ENCODE data around the gene ORM2.

Gene ORM2

GRCh38 chr9:114364134-114365041, 34.7 kb downstream of the ORM2 start:
- Histone ChIP-seq H2AFZ (no peak overlapping the region), H3K4me3 (ENCODE audit: low read depth, low read length) (no peak overlapping the region), H3K4me1 (peaks cover 3% of the 10 kb centered on the region), H3K27me3 (ENCODE audit: control insufficient read depth, insufficient read depth, low read length) (no peaks in the 10 kb centered on the region), H3K9me3 (ENCODE audit: control insufficient read depth, low read length) (no peaks in the 10 kb centered on the region), H3K27ac (no peak overlapping the region), H3K36me3 (ENCODE audit: control insufficient read depth, insufficient read depth, low read length) (no peaks in the 10 kb centered on the region), H3K4me2 (ENCODE audit: low read length) (no peak overlapping the region), H3K79me2 (no peaks in the 10 kb centered on the region), H3K9ac (no peak overlapping the region)
- TF ChIP-seq CTCF (IDR thresholded peaks at IDR 0.05) = no peak

DNA sequence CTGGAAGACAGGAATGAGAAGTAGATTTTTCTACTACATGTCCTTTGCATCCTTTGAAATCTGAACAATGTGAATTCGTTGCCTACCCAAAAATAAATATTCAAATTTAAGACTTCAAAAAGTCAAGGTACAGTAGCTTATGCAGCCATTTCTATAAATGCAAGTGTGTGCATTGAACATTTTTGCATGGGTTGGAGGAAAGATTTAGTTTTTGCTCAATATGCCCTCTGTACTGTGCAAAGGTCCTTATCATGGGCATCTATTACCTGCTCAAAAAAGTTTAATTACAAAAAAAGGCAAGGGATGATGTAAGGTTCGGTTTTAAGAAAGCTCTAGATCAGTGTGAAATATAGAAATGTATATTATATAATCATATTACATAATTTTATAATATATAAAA, 35.5 kb downstream of the ORM2 start:
- TF ChIP-seq CTCF (IDR thresholded peaks at IDR 0.05) = no peak
- Histone ChIP-seq H3K27ac (no peak overlapping the region), H3K4me1 (peaks cover 3% of the 10 kb centered on the region)

GRCh38 chr9:114366334-114367128, 36.9 kb downstream of the ORM2 start:
- no peak for TF ChIP-seq CTCF (IDR thresholded peaks at IDR 0.05)
- Histone ChIP-seq H3K9ac (no peak overlapping the region), H3K4me2 (ENCODE audit: low read length) (no peak overlapping the region), H3K9me3 (ENCODE audit: control insufficient read depth, low read length) (no peaks in the 10 kb centered on the region), H3K79me2 (no peaks in the 10 kb centered on the region), H2AFZ (no peak overlapping the region), H3K27me3 (ENCODE audit: control insufficient read depth, insufficient read depth, low read length) (no peaks in the 10 kb centered on the region), H3K27ac (no peak overlapping the region), H3K36me3 (ENCODE audit: control insufficient read depth, insufficient read depth, low read length) (no peaks in the 10 kb centered on the region), H3K4me3 (ENCODE audit: low read depth, low read length) (no peak overlapping the region), H3K4me1 (peaks cover 3% of the 10 kb centered on the region)

More for the DNA sequence above, 35.5 kb downstream of the ORM2 start:
- no peak overlapping the region for H3K9ac ChIP-seq
- no peaks in the 10 kb centered on the region for H3K36me3 ChIP-seq (ENCODE audit: control insufficient read depth, insufficient read depth, low read length)
- H3K4me2 ChIP-seq (ENCODE audit: low read length) = no peak overlapping the region
- H3K4me3 ChIP-seq (ENCODE audit: low read depth, low read length) = no peak overlapping the region
- no peaks in the 10 kb centered on the region for H3K27me3 ChIP-seq (ENCODE audit: control insufficient read depth, insufficient read depth, low read length)
- no peaks in the 10 kb centered on the region for H3K79me2 ChIP-seq
- no peaks in the 10 kb centered on the region for H3K9me3 ChIP-seq (ENCODE audit: control insufficient read depth, low read length)
- H2AFZ ChIP-seq = no peak overlapping the region

DNA sequence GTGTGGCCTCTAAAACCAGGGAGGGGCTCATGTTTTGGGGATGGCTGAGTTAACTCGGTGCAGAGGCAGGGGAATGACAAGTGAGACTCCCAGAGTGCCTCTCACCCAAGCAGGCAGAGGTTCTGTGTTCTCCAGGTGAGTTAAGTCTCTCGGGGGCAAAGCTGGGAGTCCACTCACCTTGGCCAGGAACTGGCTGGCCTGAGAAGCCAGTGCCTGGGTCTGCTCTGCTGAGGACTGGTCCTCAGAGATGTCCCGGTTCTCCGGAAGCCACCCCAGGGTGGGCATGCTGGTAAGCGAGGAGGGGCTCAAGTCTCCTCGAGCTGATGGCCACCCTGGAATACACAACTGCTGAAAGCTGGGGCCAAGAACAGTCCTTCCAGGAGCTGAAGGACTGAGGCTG, 37.7 kb downstream of the ORM2 start:
- Histone ChIP-seq H3K9me3 (ENCODE audit: control insufficient read depth, low read length) (no peaks in the 10 kb centered on the region), H3K4me1 (peaks cover 3% of the 10 kb centered on the region), H3K27ac (no peak overlapping the region), H3K4me2 (ENCODE audit: low read length) (no peak overlapping the region), H3K36me3 (ENCODE audit: control insufficient read depth, insufficient read depth, low read length) (no peaks in the 10 kb centered on the region), H3K79me2 (no peaks in the 10 kb centered on the region), H3K9ac (no peak overlapping the region), H3K4me3 (ENCODE audit: low read depth, low read length) (no peak overlapping the region), H2AFZ (no peak overlapping the region), H3K27me3 (ENCODE audit: control insufficient read depth, insufficient read depth, low read length) (no peaks in the 10 kb centered on the region)
- no peak for TF ChIP-seq CTCF (IDR thresholded peaks at IDR 0.05)
